Measurements from ENCODE around the gene RPS6KL1.

The RPS6KL1 gene

DNA sequence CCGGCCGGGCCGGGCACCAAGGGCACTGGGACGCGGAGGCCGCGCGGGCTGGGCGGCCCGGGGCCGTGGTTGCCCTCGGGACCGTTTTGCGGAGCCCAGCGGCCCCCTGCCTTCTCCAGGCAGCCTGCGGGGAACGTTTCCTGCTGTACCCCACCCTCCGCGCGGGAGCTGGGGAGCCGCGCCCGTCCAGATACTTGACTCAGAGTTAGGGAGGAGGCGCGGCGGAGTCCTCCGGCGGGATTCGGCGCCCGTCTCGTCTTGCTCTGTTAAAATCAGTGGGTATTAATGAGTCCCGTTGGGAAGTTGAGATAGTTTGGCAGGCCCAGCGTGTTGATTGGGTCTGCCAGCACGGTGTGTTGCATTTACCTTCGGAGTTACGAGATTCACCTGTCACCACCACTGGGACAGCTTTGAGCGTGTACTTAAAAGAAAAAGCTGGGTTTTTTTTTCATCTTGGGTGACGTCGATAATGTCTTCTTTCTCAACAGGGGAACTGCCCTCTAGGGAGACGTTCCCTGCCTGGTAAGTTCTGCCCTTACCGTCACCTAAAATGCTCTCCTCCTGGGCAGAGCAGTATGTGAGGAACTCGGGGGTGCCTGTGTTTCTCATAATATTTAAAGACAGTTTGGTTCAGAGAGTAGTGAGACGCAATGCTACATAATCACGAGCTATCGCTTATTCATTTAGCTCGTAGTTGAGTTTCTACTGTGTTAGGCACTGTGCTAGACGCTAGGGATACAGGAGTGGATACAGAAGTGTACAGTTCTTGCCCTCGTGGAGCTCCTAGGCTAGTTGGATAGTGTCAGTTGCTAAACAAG, 40.7 kb downstream of the RPS6KL1 start:
- DNase-seq (ENCODE audit: low read depth): no peak

DNA sequence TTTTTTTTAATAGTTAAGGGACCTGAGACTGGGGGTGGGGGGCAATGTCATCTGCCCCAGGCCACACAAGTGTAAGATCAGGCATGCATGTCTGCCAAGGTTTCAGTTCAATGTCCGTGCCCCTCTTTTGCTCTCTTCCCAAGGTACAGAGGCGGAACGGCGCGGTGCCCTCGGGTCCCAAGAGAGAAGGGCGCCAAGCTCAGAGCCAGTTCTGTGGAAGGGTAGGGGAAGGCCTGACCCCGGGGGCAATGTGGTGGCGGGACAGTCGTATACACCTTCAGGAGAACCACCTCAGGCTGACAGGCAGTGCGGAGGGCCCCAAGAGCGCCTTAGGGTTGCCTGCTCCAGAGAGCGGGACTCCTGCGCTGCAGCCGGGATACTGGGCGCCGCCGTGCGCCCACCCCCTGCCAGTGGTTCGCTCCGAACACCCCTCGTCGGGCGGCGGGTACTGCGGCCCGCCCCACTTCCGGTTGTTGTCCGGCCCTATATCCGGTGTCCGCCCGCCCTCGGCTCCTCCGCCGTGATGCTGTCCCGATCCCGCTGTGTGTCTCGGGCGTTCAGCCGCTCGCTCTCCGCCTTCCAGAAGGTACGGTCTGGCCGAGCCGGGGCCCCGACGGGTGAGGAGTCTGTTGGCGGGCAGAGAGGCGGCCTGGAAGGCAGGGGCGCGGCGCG, 41.5 kb downstream of the RPS6KL1 start, which contains the start of gene DLST:
Gene DLST, plus strand, starts transcription at position 486 of the 672 bp plus-strand sequence. Its CDS starts 38 bp downstream, at position 524.
- peak; percentile 77 for DNase-seq (ENCODE audit: low read depth)

DNA sequence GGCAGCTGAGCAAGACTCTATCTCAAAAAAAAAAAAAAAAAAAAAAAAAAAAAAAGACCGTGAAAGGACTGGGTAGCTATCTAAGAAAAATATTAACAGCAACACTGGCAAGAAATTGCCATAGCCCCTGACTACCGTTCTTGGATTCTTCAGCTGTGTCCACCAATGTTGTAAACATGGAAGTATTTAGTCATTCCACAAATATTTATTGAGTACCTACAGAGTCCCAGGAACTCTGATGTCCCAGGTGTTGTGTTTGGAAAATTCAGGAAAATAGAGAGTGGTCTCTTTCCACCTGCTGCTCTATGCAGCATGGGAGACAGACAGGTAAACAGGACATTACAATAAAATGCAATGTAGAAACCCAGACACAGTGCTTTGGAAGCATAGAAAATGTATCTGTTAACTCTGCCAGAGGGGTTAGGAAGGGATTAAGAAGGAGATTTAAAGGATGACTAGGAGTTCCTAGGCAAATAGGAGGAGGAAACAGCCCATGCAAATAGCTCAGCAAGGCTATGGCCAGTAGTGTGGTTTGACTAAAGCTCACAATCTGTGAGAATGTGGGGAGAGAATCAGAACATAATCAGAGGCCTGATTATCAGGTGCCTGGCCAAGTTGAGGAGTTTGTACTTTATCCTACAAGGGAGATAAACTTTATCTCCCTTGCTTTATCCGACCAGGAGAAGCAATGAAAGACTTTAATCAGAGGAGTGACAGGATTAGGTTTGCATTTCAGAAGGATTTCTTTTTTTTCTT, 43.5 kb downstream of the RPS6KL1 start:
- no peak for DNase-seq (ENCODE audit: low read depth)

DNA sequence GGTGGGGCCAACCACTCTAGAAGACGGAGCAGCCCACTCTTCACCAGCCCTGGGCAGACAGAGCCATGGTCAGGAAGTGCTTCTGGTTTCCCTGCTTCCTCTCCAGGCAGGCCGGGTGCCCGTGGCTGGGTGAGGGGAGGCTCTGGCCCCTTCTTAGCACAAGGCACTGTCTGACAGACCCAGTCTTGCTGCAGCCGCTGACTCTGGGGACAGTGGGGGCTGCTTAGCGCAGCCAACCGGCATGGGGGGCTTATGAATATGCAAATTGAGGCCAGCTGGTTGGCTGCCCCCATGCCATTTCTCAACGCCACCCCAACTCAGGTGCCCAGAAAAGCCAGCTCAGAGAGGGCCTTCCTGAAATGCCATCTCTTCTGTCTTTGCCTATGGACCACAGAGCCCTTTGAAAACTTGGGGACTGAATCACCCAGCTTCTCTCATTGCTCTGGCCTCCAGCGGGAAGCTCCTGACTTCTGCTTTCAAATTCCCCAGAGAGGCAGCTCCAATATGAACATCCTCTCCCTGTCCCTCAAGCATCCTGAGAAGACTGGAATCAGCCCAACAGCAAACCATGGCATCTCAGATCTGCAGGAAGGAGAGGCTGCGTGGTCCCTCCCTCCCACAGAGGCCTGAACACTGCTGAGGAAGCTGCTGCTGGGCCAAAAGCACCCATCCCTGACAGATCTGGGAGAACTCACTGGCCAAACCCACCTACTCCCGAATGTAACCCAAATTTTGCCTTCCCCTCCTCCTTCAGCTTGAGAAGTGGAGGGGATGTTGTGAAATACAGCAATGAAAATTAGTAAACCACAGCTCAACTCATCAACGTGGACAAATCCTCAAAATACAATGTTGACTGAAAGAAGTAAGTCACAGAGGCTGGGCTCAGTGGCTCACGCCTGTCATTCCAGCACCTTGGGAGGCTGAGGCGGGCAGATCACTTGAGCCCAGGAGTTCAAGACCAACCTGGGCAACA, 46.8 kb downstream of the RPS6KL1 start, which contains the start of gene PROX2:
Gene PROX2, minus strand, starts transcription at position 205 of the 973 bp plus-strand sequence. CDS start 12,311 bp downstream, outside the sequence.
- peak; percentile 3 for DNase-seq (ENCODE audit: low read depth)

DNA sequence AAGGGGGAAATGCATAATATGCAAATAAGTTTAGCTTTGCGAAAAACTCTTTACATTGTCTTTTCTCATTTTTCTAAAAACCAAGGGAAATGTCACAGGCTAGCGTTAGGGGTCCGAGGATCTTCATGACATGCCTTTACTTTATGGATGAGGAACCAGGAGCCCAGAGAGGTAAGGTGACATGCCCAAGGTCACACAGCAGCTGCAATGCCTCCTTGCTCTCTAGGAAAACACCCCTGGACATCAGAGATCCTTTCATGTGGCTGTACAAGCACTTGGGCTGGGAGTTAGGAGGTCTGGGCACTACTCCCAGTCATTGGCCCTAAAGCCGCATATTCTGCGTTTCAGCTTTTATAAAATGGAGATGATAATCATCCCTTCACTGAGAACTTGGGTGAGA, 47.9 kb downstream of the RPS6KL1 start:
- DNase-seq (ENCODE audit: low read depth): no peak

DNA sequence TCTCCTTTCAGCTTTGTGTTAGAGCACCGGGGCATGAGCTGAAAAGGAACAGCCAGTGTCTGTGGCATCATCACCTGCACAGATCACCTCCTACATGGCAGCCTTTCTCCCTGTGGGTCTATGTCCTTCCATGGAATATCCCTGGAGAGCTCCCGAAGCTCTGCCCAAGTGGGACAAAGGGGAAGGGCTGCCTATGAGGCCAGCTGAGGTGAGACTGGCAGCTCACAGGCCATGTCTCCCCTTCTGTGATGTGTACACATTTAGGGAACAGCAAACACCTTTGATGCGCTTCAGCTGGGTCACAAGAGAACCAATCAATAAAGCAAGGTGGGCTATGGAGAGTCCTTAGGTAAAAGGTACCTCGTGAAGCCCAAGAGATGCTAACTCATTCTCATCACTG, 51.2 kb downstream of the RPS6KL1 start:
- no peak for DNase-seq (ENCODE audit: low read depth)

DNA sequence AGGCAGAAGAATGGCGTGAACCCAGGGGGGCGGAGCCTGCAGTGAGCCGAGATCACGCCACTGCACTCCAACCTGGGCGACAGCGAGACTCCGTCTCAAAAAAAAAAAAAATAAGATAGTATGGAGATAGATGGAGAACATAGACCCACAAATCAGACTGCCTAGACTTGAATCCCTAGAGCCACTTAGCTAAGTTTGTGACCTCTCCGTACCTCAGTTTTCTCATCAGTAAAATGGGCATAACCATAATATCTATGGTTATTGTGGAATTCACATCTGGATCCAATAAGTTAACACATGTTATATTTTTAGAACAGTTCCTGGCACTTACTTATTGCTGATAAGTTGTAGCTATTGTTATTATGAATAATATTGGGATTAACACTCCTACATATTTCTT, 54.3 kb downstream of the RPS6KL1 start:
- DNase-seq (ENCODE audit: low read depth): no peak

DNA sequence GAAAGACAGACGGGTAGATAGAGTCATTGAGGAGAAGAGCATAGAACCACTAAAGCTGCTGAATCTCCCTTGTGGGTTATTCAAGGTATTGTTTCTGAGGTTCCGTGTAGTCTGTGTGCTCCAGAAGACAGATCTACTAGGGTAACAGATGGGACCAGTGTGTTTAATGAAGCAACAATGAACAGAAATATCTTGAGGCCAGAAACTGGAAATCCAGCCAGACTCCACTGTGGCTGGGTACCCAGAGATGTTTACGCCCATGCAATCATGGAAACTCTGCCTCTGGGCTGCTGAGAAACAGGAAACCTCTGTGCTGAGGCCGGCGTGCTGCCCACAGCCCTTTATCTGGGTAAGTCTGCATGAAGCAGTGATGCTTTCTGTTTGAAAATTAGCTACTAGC, 55.4 kb downstream of the RPS6KL1 start:
- DNase-seq (ENCODE audit: low read depth): peak; percentile 21

DNA sequence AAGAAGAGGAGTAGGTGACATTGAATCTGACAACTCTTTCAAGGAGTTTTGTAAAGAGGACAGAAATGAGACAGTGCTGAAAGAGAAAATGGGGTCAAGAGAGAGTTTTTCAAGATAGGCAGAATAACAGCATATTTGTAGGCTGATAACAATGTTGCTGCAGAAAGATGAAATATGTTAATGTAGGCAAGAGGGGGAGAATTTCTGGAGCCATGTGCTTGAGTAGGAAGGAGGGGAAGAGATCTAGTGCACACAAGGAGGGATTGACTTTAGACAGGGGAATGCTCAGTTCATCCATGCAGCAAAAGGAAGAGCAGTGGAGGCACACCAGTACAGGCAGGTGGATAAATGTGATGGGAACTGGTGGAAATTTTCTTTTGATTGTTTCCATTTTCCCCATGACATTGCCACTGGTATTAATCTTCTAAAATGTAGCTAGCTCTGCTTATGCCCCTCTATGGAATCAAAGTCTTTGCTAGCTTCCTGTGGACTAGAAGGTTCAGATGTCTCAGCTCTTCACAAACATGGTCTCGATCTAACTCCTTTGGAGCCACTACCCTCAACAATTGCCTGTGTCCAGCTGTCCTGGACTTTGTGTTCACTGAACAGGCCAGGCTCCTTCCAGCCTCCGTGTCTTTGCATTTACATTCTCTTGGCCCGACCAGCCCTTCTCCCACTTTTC, 56.2 kb downstream of the RPS6KL1 start:
- no peak for DNase-seq (ENCODE audit: low read depth)

DNA sequence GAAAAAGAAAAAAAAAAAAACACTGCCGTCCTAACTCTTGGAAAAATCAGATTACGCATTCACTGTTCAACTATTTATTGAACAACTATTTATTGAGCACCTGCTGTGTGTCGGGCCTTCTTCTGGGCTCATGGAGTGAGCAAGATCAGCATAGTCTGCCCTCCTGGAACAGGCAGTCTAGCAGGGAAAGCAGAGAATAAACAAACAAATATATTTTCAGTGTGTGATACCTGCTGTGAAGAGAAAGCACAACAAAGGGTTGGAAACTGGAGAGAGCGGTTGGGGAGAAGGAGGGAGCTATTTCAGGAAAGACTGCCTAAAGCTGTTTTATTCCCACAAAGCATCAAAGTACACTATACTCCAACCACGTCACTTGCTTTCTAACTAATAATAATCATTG, 57.9 kb downstream of the RPS6KL1 start:
- DNase-seq (ENCODE audit: low read depth): no peak

DNA sequence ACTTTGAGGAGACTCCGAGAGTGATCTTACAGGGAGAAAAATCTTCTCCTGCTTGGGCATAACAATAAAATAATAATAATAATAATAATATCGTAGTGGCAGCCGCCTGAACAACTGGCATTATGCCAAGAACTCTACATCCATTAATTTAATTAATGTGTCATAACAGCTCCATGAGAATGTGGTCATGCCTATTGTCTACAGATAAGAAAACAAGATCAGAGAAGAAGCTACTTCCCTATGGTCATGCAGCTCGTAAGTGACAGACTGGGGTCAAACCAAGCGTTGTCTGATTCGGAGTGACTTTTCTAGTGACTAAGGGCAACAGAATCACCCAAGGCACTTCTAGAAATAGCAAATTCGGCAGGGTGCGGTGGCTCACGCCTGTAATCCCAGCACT, 58.9 kb downstream of the RPS6KL1 start:
- no peak for DNase-seq (ENCODE audit: low read depth)

DNA sequence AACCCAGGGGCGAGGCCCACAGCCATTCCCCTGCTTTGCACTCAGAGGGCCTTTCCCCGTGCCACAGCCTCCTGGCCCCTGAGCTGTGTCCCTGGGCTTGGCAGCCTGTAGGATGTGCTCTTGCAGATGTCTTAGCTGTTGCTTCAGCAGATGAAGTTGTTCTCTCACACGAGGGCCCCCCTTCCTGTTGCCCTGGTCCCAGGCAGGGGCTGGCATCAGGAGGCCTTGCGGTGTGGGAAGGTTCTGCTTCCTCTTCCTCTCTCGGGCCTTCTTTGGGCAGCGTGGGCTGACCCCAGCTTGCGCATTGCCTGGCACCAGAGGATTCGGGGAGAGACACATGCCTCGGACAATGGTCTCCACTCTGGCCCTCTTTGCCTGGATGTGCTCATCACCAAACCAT, 59.8 kb downstream of the RPS6KL1 start:
- DNase-seq (ENCODE audit: low read depth): no peak

DNA sequence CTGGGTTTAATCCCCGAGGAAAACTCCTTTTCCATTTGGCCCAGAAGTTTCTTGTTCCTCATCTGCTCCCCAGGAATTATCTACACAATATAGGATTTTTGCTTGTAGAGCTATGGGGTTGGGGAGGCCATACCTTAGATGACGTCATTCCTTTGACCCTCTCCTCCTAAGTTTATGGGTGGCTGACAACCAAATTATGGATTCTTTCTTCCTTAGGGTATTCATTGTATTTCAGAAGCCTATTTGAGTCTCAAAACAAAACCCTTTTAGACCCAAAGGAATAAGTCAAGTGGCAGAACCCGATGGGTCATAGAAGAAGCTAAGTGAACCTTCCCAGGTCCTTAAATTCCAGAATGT, 61.3 kb downstream of the RPS6KL1 start:
- DNase-seq (ENCODE audit: low read depth): no peak

DNA sequence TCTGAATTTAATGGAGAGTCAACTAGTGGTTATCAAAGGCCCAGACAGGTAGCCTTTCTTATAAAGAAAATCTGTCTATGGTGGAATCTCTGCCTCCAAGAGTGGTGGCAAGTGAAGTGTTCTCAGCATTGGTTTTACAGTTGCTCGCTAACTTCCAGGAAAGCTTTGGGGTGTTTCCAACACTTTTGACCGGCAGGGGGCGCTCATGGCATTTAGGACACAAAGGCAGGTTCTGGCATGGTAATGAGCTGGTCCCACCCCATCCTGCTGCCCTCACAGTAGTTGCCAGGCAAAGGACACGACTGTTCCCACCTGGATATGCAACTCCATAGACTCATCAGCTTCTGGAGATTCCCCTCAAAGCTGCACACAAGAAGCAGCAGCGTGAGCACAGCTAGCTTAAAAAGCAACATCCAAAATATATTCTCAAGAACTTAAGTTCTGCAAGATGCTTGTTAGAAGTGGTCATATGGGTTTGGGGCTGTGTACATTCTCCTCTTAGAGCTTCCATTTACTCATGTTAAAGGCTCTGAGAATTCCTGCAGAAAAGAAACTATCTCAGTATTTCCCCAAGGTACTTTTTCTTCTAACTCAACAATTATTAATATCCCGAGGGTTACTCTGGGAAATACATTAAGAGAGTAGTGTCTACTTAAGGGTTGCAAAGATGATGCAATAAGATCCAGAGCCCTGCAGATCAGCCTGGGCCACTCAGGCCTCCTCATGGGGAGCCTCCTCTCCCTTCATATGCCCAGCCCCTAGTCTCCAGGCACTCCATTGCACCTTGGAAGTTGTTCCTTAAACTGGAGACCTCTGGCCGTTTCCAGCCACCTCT, 61.9 kb downstream of the RPS6KL1 start:
- peak; percentile 72 for DNase-seq (ENCODE audit: low read depth)

DNA sequence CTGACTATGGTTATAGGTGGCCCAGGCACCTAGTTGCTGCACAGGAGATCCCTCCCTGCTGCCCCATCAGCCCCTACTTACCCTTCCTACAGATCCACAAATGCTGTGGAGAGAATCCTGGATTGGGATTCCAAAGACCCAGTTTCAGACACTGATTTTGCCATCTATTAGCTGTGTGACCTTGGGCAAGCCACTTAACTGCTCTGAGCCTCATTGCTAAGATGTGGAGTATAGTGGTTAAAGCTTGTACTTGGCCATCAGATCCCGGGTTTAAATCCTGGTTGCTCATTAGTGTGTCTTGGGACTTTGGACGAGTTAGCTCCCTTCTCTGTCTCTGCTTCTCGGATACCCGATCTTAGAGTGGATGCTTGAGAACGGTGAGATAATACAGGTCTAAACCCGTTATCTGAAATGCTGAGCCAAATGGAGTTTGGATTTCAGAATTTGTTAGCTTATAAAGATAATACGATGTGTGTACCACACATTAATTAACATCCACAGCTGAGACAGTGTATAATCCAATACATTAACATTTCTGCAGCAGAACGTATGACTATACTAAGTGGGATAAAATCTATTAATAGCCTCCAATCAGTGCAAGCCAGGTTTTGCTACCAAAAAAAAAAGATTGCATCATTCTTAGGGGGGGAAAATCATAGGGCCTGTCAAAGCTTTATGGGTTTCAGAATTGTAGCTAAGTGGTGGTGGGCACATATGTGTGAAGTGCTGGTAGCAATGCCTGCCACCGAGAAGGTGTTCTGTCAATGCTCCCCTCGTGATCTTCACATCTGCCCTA, 63.1 kb downstream of the RPS6KL1 start:
- DNase-seq (ENCODE audit: low read depth): no peak

DNA sequence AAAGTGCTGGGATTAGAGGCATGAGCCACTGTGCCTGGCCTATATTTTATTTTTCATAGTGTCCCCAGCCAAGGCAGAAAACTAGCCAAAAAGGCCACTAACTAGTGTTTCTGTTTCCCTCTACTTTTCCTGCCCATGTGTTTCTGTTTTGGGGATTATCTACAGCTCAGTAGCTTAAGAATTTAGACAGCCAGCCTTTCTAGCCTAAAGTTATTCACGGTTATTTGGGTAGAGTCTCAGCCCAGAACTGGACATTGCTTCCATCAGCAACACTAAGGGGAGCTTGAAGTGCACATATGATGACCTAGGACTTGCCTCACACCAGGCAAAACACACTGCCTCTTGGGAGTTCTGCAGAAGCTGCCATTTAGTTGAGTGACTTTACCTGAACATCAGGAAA, 65.0 kb downstream of the RPS6KL1 start:
- DNase-seq (ENCODE audit: low read depth): no peak

DNA sequence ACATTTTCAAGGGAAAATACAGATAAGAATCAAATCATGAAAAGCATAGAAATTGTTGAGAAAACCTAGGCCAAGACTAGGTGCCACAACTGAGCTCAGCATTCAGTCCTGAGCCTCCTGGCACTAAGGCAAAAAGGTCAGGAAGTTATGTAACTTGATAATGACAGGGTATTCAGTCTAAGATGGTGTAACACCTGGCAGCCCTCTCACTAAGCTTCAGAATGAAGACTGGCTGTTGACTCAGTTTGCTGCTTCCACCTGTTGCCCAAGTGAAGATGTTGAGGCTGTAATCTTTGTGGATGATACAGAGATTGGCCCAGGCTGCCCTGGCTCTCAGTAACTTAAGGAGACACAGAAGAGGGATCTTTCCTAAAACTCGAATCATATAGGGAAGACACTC, 66.7 kb downstream of the RPS6KL1 start:
- no peak for DNase-seq (ENCODE audit: low read depth)

DNA sequence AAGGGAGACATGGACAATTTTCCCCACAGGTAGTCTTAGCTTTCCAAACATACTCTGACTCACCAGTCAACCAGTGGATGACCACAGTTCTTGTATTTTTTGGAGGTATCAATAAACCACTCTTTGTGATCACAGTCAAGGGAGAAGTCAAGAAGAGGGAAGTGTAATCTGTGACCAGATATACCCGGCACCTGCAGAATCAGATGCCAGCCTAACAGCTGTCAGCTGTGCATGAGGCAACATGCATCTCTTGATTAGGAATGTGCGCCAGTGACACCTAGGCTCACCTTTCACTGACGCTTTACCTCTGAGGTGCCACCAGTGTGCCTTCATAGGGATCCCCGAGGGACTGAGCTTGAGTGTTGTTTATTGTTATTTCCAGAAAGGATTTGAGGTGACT, 67.1 kb downstream of the RPS6KL1 start:
- DNase-seq (ENCODE audit: low read depth): no peak

DNA sequence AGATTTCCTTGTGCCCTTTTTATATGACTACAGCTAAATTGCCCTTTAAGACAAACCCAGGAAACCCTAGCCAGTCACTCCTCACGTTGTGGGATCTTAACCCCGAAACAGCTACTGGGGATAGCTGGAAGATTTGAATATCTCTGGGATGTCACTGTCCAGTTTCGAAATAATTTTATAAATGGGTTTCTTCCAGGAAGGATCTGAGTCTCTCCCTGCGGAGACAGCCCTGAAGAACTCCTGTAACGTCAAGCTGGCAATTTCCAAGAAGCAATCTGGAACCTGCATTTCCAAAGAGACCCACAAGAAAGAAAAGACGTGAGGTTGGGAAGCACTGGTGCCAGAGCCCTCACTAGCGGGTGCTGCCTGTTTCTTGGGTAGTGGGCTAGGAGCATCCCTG, 68.0 kb downstream of the RPS6KL1 start:
- no peak for DNase-seq (ENCODE audit: low read depth)
